OCI-LY1 (cell line): ENCODE data around the gene FAM222A.

Experiments used
- H2AFZ ChIP-seq: fragments of 200-600 bp; sonication (generic), shearing (Covaris generic); 2 replicates; pipeline ENCODE4 v1.6.0; 2014; ENCODE audit warnings: antibody characterized with exemption, mild to moderate bottlenecking, low read length
- H3F3A ChIP-seq: fragments of 200-600 bp; sonication (generic), shearing (Covaris generic); 2 replicates; pipeline ENCODE4 v1.6.0; 2014; ENCODE audit warnings: mild to moderate bottlenecking, antibody characterized with exemption, low read length, moderate library complexity; ENCODE audit not compliant: insufficient read depth
- H3K27ac ChIP-seq: fragments of 200-600 bp; sonication (generic); 2 replicates; pipeline ENCODE4 v1.5.1; 2014; ENCODE audit warnings: low read length, mixed run types, mild to moderate bottlenecking, low read depth; ENCODE audit not compliant: poor library complexity, severe bottlenecking
- H3K27me3 ChIP-seq: fragments of 200-600 bp; sonication (generic); 2 replicates; pipeline ENCODE4 v1.6.0; 2014; ENCODE audit warnings: antibody characterized with exemption, mild to moderate bottlenecking, low read length, moderate library complexity; ENCODE audit not compliant: insufficient read depth
- H3K36me3 ChIP-seq: fragments of 200-600 bp; sonication (generic); 2 replicates; pipeline ENCODE4 v1.6.1; 2014; ENCODE audit warnings: mild to moderate bottlenecking, antibody characterized with exemption, low read length, moderate library complexity, mixed read lengths; ENCODE audit not compliant: insufficient read depth
- H3K4me1 ChIP-seq: fragments of 200-600 bp; sonication (generic); 2 replicates; pipeline ENCODE4 v1.5.1; 2014; ENCODE audit warnings: mild to moderate bottlenecking, low read length, moderate library complexity; ENCODE audit not compliant: insufficient read depth, severe bottlenecking
- H3K4me2 ChIP-seq: fragments of 200-600 bp; sonication (generic), shearing (Covaris generic); 2 replicates; pipeline ENCODE4 v1.6.1; 2014; ENCODE audit warnings: low read length
- H3K4me3 ChIP-seq: fragments of 200-600 bp; sonication (generic); 2 replicates; pipeline ENCODE4 v1.5.1; 2014; ENCODE audit warnings: low read length, low read depth, mild to moderate bottlenecking, mixed read lengths; ENCODE audit not compliant: poor library complexity, severe bottlenecking
- H3K79me2 ChIP-seq: fragments of 200-600 bp; shearing (Covaris generic); 2 replicates; pipeline ENCODE4 v1.6.1; 2016; ENCODE audit warnings: mixed run types, low read length, mixed read lengths; ENCODE audit not compliant: insufficient read depth
- H3K9ac ChIP-seq: fragments of 200-600 bp; sonication (generic), shearing (Covaris generic); 2 replicates; pipeline ENCODE4 v1.6.1; 2014; ENCODE audit warnings: mild to moderate bottlenecking, low read length, mixed read lengths
- H3K9me2 ChIP-seq: fragments of 200-600 bp; sonication (generic), shearing (Covaris generic); 2 replicates; pipeline ENCODE4 v1.6.1; 2014; ENCODE audit warnings: low read depth, mild to moderate bottlenecking, low read length, mixed read lengths
- H3K9me3 ChIP-seq: fragments of 200-600 bp; shearing (Covaris generic); 2 replicates; pipeline ENCODE4 v1.6.1; 2014; ENCODE audit warnings: low read length, mixed read lengths
- H4K20me1 ChIP-seq: fragments of 200-600 bp; sonication (generic), shearing (Covaris generic); 2 replicates; pipeline ENCODE4 v1.6.0; 2016; ENCODE audit warnings: mild to moderate bottlenecking, low read length; ENCODE audit not compliant: insufficient read depth
- EZH2 ChIP-seq: fragments of 200-600 bp; sonication (generic), shearing (Covaris generic); IDR thresholded peaks from 2 replicates; pipeline ENCODE4 v1.8.0; 2017; ENCODE audit warnings: borderline replicate concordance, mixed run types, mild to moderate bottlenecking, antibody characterized with exemption, low read length, moderate library complexity, mixed read lengths
- TF ChIP-seq, protein P1 (sequence below): fragments of 200-600 bp; sonication (generic), shearing (Covaris generic); IDR thresholded peaks from 2 replicates; pipeline ENCODE4 v1.5.1; 2017; ENCODE audit warnings: mild to moderate bottlenecking, antibody characterized with exemption, low read length, moderate library complexity, mixed read lengths

The FAM222A gene

DNA sequence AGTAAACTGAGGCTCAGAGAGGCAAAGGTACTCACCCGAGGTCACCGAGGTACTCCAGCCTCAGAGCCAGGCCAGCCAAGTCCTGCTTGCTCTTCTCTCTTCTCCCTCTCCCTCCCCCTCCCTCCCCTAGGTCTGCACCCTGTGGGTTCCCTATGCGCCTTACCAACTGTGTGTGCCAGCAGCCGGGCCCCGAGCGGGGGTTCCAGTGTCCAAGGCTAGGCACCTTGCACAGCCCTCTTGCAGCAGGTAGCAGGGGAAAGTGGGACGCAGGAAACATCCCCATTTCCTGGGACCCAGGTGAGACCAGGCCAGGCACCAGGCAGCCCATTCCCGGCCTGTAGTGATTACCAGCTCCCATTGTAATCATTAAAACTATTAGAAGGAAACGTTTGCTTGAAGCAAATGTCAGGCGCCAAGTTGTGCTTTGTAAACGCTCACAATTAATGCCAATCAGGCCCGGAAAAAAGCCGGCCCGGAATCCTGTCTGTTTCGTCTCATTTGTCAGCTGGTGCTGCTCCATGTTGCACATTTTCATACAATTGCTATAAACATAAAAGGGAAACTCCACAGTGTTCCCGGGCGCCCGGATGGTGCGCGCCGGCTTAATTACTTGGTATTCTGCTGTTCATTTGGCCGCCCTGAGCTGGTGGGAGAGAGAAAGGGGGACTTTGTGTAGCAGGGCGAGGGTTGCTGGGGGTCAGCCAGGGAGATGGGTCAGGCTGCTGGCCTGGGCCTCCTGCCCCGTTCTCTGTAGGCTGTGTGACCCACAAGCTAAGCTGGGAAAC, 11.9 kb downstream of the FAM222A start:
- H3K9ac ChIP-seq, result no peak overlapping the region
- H3K9me2 ChIP-seq, result no peaks in the 10 kb centered on the region
- H3K4me2 ChIP-seq, result no peak overlapping the region
- H3F3A ChIP-seq, result no peaks in the 10 kb centered on the region
- TF ChIP-seq EZH2, result no peak
- TF ChIP-seq, protein P1, sequence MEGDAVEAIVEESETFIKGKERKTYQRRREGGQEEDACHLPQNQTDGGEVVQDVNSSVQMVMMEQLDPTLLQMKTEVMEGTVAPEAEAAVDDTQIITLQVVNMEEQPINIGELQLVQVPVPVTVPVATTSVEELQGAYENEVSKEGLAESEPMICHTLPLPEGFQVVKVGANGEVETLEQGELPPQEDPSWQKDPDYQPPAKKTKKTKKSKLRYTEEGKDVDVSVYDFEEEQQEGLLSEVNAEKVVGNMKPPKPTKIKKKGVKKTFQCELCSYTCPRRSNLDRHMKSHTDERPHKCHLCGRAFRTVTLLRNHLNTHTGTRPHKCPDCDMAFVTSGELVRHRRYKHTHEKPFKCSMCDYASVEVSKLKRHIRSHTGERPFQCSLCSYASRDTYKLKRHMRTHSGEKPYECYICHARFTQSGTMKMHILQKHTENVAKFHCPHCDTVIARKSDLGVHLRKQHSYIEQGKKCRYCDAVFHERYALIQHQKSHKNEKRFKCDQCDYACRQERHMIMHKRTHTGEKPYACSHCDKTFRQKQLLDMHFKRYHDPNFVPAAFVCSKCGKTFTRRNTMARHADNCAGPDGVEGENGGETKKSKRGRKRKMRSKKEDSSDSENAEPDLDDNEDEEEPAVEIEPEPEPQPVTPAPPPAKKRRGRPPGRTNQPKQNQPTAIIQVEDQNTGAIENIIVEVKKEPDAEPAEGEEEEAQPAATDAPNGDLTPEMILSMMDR, result no peak
- no peaks in the 10 kb centered on the region for H3K4me1 ChIP-seq
- H2AFZ ChIP-seq, result no peak overlapping the region
- H4K20me1 ChIP-seq, result no peaks in the 10 kb centered on the region
- no peaks in the 10 kb centered on the region for H3K9me3 ChIP-seq
- H3K36me3 ChIP-seq, result no peaks in the 10 kb centered on the region
- H3K79me2 ChIP-seq, result no peaks in the 10 kb centered on the region
- H3K4me3 ChIP-seq, result no peak overlapping the region
- no peaks in the 10 kb centered on the region for H3K27me3 ChIP-seq
- no peak overlapping the region for H3K27ac ChIP-seq

DNA sequence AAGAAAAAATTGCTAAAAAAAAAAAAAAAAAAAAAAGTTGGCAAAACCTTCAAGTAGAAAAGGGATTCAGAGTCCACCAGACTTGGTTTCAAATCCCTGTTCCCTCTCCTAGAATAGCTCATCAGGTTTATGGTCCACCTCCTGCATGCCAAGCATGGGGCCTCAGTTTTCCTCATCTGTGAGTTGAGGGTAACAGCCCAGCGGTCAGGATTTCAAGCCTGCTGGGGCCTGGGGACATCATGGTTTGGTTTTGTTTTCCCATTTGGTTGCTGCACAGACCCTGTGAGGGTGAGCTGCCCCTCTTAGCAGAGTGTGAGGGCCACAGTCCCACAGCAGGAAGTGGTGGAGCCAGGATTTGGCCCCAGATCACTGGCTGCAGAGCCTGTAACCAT, 12.5 kb downstream of the FAM222A start:
- no peaks in the 10 kb centered on the region for H4K20me1 ChIP-seq
- H3F3A ChIP-seq, result no peaks in the 10 kb centered on the region
- H3K9me2 ChIP-seq, result no peaks in the 10 kb centered on the region
- no peak overlapping the region for H3K4me2 ChIP-seq
- no peak overlapping the region for H3K9ac ChIP-seq
- no peak overlapping the region for H3K4me3 ChIP-seq
- H3K4me1 ChIP-seq, result no peaks in the 10 kb centered on the region
- H3K27me3 ChIP-seq, result no peaks in the 10 kb centered on the region
- H2AFZ ChIP-seq, result no peak overlapping the region
- no peaks in the 10 kb centered on the region for H3K9me3 ChIP-seq
- H3K79me2 ChIP-seq, result no peaks in the 10 kb centered on the region
- TF ChIP-seq, protein P1, result no peak
- TF ChIP-seq EZH2, result no peak
- H3K36me3 ChIP-seq, result no peaks in the 10 kb centered on the region
- H3K27ac ChIP-seq, result no peak overlapping the region

GRCh38 chr12:109726511-109727038, 12.9 kb downstream of the FAM222A start:
- no peaks in the 10 kb centered on the region for H3F3A ChIP-seq
- no peak overlapping the region for H3K4me3 ChIP-seq
- TF ChIP-seq, protein P1, result no peak
- TF ChIP-seq EZH2, result no peak
- no peaks in the 10 kb centered on the region for H3K79me2 ChIP-seq
- no peaks in the 10 kb centered on the region for H3K9me3 ChIP-seq
- H3K4me2 ChIP-seq, result no peak overlapping the region
- H3K4me1 ChIP-seq, result no peaks in the 10 kb centered on the region
- H3K27me3 ChIP-seq, result no peaks in the 10 kb centered on the region
- H3K27ac ChIP-seq, result no peak overlapping the region
- H3K9me2 ChIP-seq, result no peaks in the 10 kb centered on the region
- H2AFZ ChIP-seq, result no peak overlapping the region
- H3K9ac ChIP-seq, result no peak overlapping the region
- H4K20me1 ChIP-seq, result no peaks in the 10 kb centered on the region
- H3K36me3 ChIP-seq, result no peaks in the 10 kb centered on the region
